ENCODE measurements around the gene CHD3.

Gene CHD3

GRCh38 chr17:7903154-7904103 lies 14.8 kb downstream of the CHD3 start:
- DNase-seq = no peak

DNA sequence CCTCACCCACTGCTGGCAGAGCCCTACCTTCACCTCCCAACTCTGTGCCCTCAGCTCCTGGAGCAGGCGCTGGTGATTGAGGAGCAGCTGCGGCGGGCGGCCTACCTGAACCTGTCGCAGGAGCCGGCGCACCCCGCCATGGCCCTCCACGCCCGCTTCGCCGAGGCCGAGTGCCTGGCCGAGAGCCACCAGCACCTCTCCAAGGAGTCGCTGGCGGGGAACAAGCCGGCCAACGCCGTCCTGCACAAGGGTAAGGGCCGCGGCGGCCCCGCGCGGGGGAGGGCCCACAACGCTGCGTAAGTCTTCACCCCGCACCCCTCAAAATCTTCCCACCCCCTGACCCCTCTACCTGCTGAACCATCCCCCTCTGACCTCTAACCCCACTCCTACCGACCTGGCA lies 20.5 kb downstream of the CHD3 start:
- DNase-seq = no peak

DNA sequence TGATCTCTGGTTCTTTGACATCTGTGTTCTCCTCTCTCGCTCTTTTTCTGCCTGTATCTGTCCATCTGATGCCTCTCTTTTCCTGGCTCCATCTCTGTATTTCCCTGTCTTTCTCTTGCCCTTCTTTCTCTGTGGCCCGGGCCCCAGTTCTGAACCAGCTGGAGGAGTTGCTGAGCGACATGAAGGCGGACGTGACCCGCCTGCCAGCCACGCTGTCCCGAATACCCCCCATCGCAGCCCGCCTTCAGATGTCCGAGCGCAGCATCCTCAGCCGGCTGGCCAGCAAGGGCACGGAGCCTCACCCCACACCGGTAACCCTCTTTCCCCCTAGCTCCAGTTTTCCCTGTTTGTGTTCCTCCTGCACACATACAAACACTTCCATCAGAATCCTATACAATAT lies 21.7 kb downstream of the CHD3 start:
- no peak for DNase-seq

DNA sequence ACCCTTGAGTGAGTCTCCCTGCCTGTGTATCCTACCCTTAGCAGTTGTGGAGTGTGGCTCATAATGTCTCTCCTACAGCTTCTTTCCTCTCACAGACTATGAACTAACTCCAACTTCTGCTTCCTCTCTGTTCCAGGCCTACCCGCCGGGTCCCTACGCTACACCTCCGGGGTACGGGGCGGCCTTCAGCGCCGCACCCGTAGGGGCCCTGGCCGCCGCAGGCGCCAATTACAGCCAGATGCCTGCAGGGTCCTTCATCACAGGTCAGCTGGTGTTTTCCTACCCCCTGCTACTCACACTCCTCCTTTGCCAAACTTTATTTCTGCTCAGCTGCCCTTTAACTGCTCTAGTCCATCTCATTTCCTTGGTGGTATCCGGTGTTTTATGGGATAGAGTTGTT lies 22.1 kb downstream of the CHD3 start:
- no peak for DNase-seq

GRCh38 chr17:7911116-7911515 lies 22.5 kb downstream of the CHD3 start:
- no peak for DNase-seq

GRCh38 chr17:7912927-7913524 lies 24.4 kb downstream of the CHD3 start:
- peak; percentile 87 for DNase-seq

DNA sequence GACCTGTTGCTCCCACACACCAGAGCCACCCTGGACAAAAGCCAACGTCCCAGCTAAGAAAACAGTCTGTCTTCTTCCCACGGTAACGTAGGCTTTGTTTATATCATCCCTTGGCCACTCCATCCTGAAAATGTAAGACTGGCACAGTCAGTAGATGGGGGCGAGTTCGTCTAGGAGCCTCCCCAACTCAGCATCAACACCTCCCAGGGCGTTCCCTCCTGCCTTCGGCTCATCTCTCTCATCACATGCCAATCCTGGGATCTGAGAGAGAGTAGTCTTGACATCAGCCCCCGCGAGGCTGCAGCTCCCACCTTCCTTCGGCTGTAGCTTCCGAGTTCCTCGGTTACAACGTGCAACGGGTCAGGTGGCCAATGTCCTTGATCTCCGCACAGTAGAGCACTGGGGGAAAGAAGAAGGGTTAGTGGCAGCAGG lies 26.6 kb downstream of the CHD3 start:
- DNase-seq = no peak

- DNase-seq = peak; percentile 98
Observed at GRCh38 chr17:7915611-7916384, 27.2 kb downstream of the CHD3 start, which contains the start of gene RNF227. Gene RNF227, minus strand, starts transcription at chr17:7916289. Its CDS starts 94 bp downstream, at chr17:7916195.

DNA sequence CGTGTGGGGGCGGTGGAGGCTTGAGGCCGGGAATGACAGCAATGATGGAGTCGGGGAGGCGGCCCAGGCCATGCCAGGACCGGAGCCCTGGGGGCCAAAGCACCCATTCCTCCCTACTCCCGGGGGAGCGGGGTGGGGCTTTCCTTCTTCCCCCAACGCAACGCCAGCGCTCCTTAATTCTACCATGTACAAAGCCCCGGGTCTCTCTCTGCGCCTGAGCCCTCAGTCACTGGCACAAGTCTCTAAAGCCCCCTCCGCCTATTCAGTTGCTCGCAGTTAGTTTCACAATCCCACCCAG lies 27.7 kb downstream of the CHD3 start:
- no peak for DNase-seq

- no peak for DNase-seq
Observed at GRCh38 chr17:7916808-7917207, 28.2 kb downstream of the CHD3 start.

DNA sequence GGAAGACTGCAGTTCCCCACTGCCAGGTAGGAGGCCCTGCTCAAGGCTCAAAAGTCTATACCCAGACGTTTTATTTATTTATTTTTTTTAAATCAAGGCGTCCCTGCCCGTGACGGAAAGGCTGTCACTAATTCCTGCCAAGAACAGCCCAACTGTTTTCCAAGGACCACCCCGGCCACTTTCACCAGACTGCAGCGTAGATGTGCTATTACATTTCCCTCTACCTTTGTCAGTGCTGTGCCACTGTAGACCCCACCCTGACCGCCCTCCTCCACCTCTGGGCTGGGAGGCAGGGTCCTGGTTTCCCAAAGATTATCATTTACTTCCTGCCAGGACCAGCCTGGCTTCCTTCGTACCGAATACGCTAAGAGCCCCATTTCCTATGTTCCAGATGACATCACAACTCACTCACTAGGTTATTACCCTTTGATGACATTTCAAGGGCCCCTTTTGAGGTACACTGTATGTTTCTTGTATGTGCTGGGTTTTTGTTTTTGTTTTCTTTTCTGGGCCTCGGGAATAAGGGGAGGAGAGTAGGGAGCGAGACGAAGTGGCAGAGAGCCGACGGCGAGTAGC lies 33.8 kb downstream of the CHD3 start:
- DNase-seq = no peak

DNA sequence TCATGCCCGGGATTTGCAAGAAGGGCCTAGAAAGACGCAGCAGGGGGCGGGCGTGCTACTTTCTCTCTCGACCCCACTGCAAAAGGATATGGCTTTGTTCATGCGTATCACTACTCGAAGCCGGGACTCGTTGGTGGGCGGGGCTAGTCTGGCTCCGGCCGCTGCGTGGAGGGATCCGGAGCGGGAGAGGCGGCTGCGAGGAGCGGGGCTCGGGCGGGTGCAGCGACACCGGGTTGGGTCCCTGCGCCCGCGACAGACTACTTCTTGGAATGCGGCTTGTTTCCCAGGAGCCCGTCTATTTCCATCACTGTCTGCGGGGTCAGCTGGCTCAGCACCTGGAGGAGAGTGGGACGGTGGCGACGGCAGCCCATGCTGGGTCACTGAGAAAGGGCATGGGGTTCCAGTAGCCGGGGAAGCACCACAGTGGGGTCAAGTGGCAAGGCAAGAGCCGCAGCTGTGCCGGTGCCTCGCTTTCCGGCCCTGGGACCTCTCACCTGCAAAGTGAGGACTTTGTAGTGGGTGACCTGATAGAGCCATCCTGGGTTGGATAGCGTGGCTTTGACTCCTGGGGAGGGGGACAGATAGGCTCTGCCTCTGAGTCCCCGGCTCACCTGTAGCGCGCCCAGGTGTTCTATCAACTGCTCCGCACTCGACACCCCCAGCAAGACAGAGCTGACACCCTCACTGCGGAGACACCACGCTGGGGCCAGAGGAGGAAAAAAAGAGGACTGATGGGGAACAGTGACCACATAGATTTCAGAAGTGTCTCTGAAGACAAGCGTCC lies 34.4 kb downstream of the CHD3 start:
- peak; percentile 96 for DNase-seq

- DNase-seq = no peak
Observed at GRCh38 chr17:7927596-7927995, 39.0 kb downstream of the CHD3 start.

DNA sequence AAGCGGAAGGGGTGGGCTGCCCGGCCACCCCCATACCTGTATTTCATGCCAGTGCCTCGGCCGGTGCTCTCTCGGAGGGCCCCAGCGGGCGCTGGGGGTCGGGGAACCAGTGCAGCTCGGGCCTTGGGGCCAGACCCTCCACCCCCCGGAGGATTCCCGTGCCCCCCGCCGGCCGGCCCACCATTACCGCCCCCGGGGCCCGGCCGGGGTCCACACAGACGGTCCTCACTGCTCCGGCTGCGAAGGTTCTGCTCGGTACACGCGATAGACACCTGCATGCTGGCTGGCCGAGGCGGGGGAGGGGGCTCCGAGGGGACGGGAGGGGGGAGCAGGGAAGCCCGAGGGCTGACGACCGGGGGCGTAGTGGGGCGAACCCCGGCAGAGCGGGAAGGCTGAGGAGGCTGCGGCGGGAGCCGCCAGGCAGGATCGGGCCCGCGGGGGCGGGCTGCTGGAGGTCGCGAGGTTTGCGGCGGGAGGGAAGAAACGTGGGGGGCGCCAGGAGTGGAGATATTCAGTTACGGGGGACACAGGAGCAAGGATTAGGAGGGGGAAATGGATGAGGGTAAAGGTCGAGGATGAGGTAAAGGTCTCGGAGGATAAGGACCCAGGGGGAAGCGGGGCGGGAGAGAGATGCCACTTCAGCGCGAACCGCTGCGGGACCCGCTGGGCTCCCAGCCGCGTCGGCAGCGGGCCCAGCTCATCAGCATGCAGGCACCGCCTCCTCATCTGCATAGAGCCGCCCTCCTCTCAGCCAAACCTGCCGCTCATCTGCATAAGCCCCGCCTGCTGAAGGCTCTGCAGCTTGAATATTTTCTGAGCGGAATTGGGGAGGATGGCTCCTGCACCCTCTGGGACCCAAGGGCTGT lies 40.8 kb downstream of the CHD3 start, which contains the start of gene KCNAB3:
Gene KCNAB3, minus strand, starts transcription at position 699 of the 866 bp plus-strand sequence. Its CDS starts 421 bp downstream, at position 278.
- peak; percentile 90 for DNase-seq

DNA sequence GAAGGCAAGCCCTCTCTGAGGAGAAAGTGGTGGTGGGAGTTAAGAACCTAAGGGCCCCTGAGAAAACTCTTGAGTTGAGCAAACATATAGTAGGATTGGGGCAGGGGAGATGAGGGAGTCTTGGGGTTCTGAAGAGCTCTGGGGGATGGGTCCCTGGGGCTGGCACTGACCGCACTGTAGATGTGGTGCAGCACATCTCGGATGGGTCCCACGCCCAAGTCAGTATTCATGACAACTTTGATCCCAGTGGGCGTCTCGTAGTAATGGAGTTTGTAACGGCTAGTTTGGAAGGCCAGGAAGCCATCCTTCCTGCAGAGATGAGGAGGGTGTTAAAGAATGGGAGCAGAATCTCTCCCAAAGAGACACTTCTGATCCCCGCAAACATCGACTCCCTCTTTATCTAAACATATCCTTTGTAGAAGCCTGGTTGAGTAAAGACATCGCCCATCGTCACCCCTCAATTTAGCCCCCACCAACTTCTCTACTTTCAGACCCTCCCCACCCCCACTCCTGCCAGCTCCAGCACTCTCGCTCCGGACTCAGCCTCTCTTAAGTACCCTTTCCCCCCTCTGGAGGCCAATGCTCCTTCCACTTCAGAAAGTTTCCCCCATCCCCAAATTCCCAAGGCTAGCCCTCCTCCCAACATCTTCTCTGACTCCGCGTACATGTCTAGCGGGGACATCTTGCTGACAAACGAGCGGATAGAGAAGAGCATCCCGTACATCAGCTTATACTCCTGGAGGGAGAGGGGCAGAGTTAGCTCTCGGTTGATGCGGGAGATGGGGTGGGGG lies 42.4 kb downstream of the CHD3 start:
- no peak for DNase-seq

DNA sequence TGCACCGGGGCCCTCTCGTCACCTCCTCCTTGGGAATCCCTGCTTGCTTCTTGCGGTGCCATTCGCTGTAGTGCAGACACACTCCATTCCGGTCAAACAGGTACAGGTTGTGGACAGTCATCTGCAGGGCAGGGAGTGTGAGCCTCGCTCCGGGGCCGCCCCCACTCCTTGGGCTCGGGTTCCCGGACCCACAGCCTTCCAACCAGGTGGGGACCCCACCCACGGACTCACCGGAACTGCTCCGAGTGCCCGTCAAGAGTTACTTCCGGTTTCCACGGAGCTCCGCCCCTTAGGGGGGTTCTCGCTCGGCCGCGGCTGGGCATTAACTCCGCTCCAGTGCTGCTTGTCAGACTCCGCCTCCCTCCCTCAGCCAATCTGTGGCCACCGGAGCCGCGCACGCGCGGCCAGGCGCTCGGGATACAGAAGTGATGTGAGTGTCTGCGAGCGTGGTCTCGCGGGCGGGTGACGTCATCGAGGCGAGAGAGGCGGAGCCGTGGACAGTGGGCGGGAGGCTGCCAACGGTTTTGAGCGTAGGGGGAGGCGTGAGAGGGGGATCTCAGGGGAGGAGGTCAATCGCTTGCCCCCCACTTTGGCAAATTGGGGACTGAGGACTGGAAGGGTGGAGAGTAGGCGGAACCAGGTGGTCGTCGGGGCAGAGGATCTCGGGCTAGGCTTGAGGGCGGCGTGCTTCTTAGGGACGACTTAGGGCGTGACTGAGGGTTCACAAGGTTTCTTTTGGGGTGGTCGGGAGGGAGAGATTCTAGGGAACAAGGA lies 43.3 kb downstream of the CHD3 start, which contains the start of the genes CNTROB and TRAPPC1:
Gene CNTROB, plus strand, starts transcription at position 498 of the 774 bp plus-strand sequence. CDS start 874 bp downstream, outside the sequence.
Gene TRAPPC1, minus strand, starts transcription at position 238 of the 774 bp plus-strand sequence. Its CDS starts 117 bp downstream, at position 121.
- peak; percentile 99 for DNase-seq

DNA sequence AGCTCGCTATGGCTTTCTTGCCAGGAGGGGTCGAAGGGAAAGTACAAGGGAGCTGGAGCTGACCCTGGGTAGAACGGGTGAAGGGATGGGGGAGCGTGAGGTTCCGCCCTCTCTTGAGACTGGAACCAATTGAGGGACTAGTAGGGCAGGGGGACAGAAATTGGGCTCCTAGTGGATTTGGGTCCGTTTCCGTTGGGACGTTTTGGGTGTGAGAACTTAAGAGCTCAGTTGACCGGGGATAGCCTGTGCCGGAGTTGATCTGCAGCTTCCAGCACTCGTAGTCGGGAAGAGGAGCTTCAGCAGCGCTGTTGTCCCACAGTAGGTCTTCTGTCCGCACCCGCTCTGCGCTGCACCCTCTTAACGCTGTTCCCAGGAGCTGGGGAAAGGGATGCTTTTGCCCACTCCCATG lies 43.9 kb downstream of the CHD3 start:
- no peak for DNase-seq

- peak; percentile 74 for DNase-seq
Observed at GRCh38 chr17:7932949-7933348, 44.4 kb downstream of the CHD3 start.

- DNase-seq = no peak
Observed at GRCh38 chr17:7935859-7936258, 47.3 kb downstream of the CHD3 start.
